GM18861 (cell line): ENCODE results near the gene GNB5.
"Not testable (repeated sequence)": the region's sequence is repeated elsewhere in the genome, so short reads cannot be mapped to it uniquely, and the experiment has no call there.

ENCODE experiments used
- ATAC-seq: cut with Tn5 transposase; IDR thresholded peaks from one replicate; pipeline ENCODE4 v1.9.1; 2021; ENCODE audit not compliant: unreplicated experiment

The GNB5 gene

GRCh38 chr15:52097180-52097579 lies 94.0 kb downstream of the GNB5 start:
- ATAC-seq, result no peak

GRCh38 chr15:52096536-52096935 lies 94.7 kb downstream of the GNB5 start:
- not testable (repeated sequence) for ATAC-seq

- ATAC-seq, result no peak
Measured at GRCh38 chr15:52095597-52096262, 95.5 kb downstream of the GNB5 start.

GRCh38 chr15:52094811-52095584 lies 96.2 kb downstream of the GNB5 start:
- no peak for ATAC-seq

- ATAC-seq, result no peak
Measured at GRCh38 chr15:52093539-52094510, 97.4 kb downstream of the GNB5 start.

- no peak for ATAC-seq
Measured at GRCh38 chr15:52093167-52093538, 98.0 kb downstream of the GNB5 start.

GRCh38 chr15:52090193-52090592 lies 101.0 kb downstream of the GNB5 start:
- no peak for ATAC-seq

- no peak for ATAC-seq
Measured at GRCh38 chr15:52086011-52086786, 105.0 kb downstream of the GNB5 start.

GRCh38 chr15:52085299-52085698 lies 105.9 kb downstream of the GNB5 start:
- ATAC-seq, result no peak

- no peak for ATAC-seq
Measured at GRCh38 chr15:52083603-52084002, 107.6 kb downstream of the GNB5 start.

- ATAC-seq, result not testable (repeated sequence)
Measured at GRCh38 chr15:52083037-52083359, 108.2 kb downstream of the GNB5 start.

GRCh38 chr15:52082197-52083036 lies 108.8 kb downstream of the GNB5 start:
- ATAC-seq, result peak; percentile 64

GRCh38 chr15:52080706-52081392 lies 110.3 kb downstream of the GNB5 start:
- ATAC-seq, result no peak

GRCh38 chr15:52080031-52080430 lies 111.2 kb downstream of the GNB5 start:
- ATAC-seq, result no peak

GRCh38 chr15:52078876-52079700 lies 112.1 kb downstream of the GNB5 start:
- ATAC-seq, result no peak

- ATAC-seq, result no peak
Measured at GRCh38 chr15:52078197-52078875, 112.9 kb downstream of the GNB5 start.

GRCh38 chr15:52076889-52077781 lies 114.1 kb downstream of the GNB5 start:
- ATAC-seq, result no peak
